Panc1 (cell line): ENCODE results near the gene ABCB8. TPM values are rescaled to one million over a fixed set of nuclear protein-coding genes. Genes with fewer than 3 reads are reported as not detected.

ENCODE experiments used
- ATAC-seq: fragments of 200-7000 bp; cut with Tn5 transposase; 2 replicates; pipeline ENCODE4 v1.9.1; 2020; ENCODE audit warnings: mild to moderate bottlenecking, moderate library complexity
- BruUV-seq: library from RNA; stranded (reverse); fragments of 400-500 nt; replicated peaks from 2 replicates; lab custom pipeline; 2021; lab: Mats Ljungman, UMichigan
- CTCF ChIA-PET: fragments of 300-600 bp; sonication (Branson Sonifier 250); formaldehyde crosslinking; loops from one replicate; lab custom pipeline; 2022; ENCODE audit warnings: antibody characterized with exemption; lab: Charles Lee
- POLR2A ChIA-PET: fragments of 300-600 bp; sonication (Branson Sonifier 250); formaldehyde crosslinking; loops from one replicate; lab custom pipeline; 2022; ENCODE audit warnings: antibody characterized with exemption; lab: Charles Lee
- DNase-seq: peaks from one replicate; pipeline ENCODE4 v3.0.0-alpha.2; 2010; ENCODE audit warnings: low read depth, low spot score
- H3K27ac ChIP-seq: 2 replicates; pipeline ENCODE4 v1.5.1; 2011; ENCODE audit warnings: mild to moderate bottlenecking, low read length, inconsistent platforms
- H3K27me3 ChIP-seq: fragments of 200-500 bp; sonication (Bioruptor generic); 2 replicates; pipeline ENCODE4 v1.6.0; 2014; ENCODE audit warnings: low read length, inconsistent platforms; ENCODE audit not compliant: control insufficient read depth, insufficient read depth
- H3K36me3 ChIP-seq: fragments of 200-500 bp; sonication (Bioruptor generic); 2 replicates; pipeline ENCODE4 v1.5.1; 2014; ENCODE audit warnings: inconsistent platforms, mild to moderate bottlenecking, low read length, moderate library complexity; ENCODE audit not compliant: control insufficient read depth, insufficient read depth
- H3K4me1 ChIP-seq: 2 replicates; pipeline ENCODE4 v1.5.1; 2011; ENCODE audit warnings: inconsistent platforms, mild to moderate bottlenecking, low read length, moderate library complexity; ENCODE audit not compliant: control insufficient read depth, insufficient read depth
- H3K4me3 ChIP-seq, 2 experiments: 2 replicates each; pipeline ENCODE4 v1.5.1; 2011 to 2012; ENCODE audit warnings: low read depth in 2 of 2, low read length in 2 of 2, mild to moderate bottlenecking in 2 of 2, inconsistent platforms in 1 of 2, moderate library complexity in 1 of 2
- H3K9me3 ChIP-seq: fragments of 200-500 bp; sonication (Bioruptor generic); 2 replicates; pipeline ENCODE4 v1.5.1; 2014; ENCODE audit warnings: low read depth, mild to moderate bottlenecking, inconsistent platforms, low read length, moderate library complexity; ENCODE audit not compliant: control insufficient read depth, insufficient read depth
- CTCF ChIP-seq: fragments of 450-650 bp; IDR thresholded peaks from 2 replicates; pipeline ENCODE4 v1.5.1; 2017; ENCODE audit warnings: mild to moderate bottlenecking
- POLR2AphosphoS5 ChIP-seq: IDR thresholded peaks from 2 replicates; pipeline ENCODE4 v1.6.1; 2012; ENCODE audit warnings: mild to moderate bottlenecking, low read depth, low read length, moderate library complexity
- REST ChIP-seq, 2 experiments: IDR thresholded peaks; 2 replicates each; pipeline ENCODE4 v1.6.1; 2011 to 2012; ENCODE audit warnings: low read depth in 2 of 2, control low read depth in 1 of 2, low read length in 1 of 2, mild to moderate bottlenecking in 1 of 2, moderate library complexity in 1 of 2; ENCODE audit not compliant: insufficient read depth in 1 of 2
- SIN3A ChIP-seq: IDR thresholded peaks from 2 replicates; pipeline ENCODE4 v1.6.1; 2012; ENCODE audit warnings: low read depth, mild to moderate bottlenecking, low read length, moderate library complexity, borderline replicate concordance; ENCODE audit not compliant: insufficient read depth
- TCF7L2 ChIP-seq: IDR thresholded peaks from 2 replicates; pipeline ENCODE4 v1.6.1; 2011; ENCODE audit warnings: mild to moderate bottlenecking, low read depth, low read length, inconsistent platforms
- in situ Hi-C: cut with HindIII; loops from 2 replicates; pipeline ENCODE4 v1.10.0; 2016; ENCODE audit warnings: low sequenced_read_pairs, low pct_unique_long_range_greater_than_20kb
- intact Hi-C: fragments of 100-400 bp; cut with micrococcal nuclease; formaldehyde crosslinking; loops from one replicate; pipeline ENCODE4 v1.10.0; 2022; ENCODE audit not compliant: unreplicated experiment
- total RNA-seq: library from RNA; stranded (reverse); gene quantifications from one replicate; pipeline ENCODE4 v1.2.1, GENCODE V29; 2021; ENCODE audit not compliant: unreplicated experiment

Gene ABCB8
- total RNA-seq, 1 experiment from 2014 or later, result 49.8 TPM

GRCh38 chr7:151017370-151017952 lies 10.8 kb upstream of the ABCB8 start:
- H3K9me3 ChIP-seq, result no peaks in the 10 kb centered on the region
- intact Hi-C loops (loop anchor here (5.0 kb wide), 1 partner anchor 55 kb away; no protein-coding TSS in a partner anchor), in situ Hi-C loops (no loop called here)
- TF ChIP-seq SIN3A (no peak), REST (IDR thresholded peaks at IDR 0.05; ENCODE audit: insufficient read depth in 1 of 2, low read depth in 2 of 2, low read length in 1 of 2) (no peak), TCF7L2 (no peak), CTCF (no peak), POLR2AphosphoS5 (no peak)
- no peak overlapping the region for H3K27ac ChIP-seq
- H3K4me1 ChIP-seq, result peaks cover 8% of the 10 kb centered on the region; the same call in 1 of the 2 replicates
- no peaks in the 10 kb centered on the region for H3K36me3 ChIP-seq
- peak overlapping the region; percentile 7 to 52; a peak in 3 of 4 replicates for H3K4me3 ChIP-seq
- no TSS peak for BruUV-seq
- DNase-seq, result no peak
- H3K27me3 ChIP-seq, result no peaks in the 10 kb centered on the region
- ChIA-PET POLR2A (no interaction called here), CTCF (interaction anchor here (0.5 to 2.6 kb wide), 3 partner anchors 7 to 91 kb away, joined by 4 to 12 read pairs (median 11); no protein-coding TSS in a partner anchor)
- ATAC-seq, result peak; percentile 35; the same call in 1 of the 2 replicates

- Histone ChIP-seq H3K27ac (no peak overlapping the region), H3K9me3 (no peaks in the 10 kb centered on the region), H3K4me1 (peaks cover 8% of the 10 kb centered on the region; the same call in 1 of the 2 replicates), H3K36me3 (no peaks in the 10 kb centered on the region), H3K27me3 (no peaks in the 10 kb centered on the region), H3K4me3 (peak overlapping the region; percentile 7 to 52; a peak in 3 of 4 replicates)
- DNase-seq, result no peak
- ChIA-PET POLR2A (no interaction called here), CTCF (interaction anchor here (0.5 to 2.6 kb wide), 7 partner anchors 8 to 91 kb away, joined by 3 to 12 read pairs (median 4); partner anchors contain the start of gene ABCB8)
- intact Hi-C loops (loop anchor here (5.0 kb wide), 1 partner anchor 56 kb away; no protein-coding TSS in a partner anchor), in situ Hi-C loops (no loop called here)
- ATAC-seq, result peak; percentile 88
- no TSS peak for BruUV-seq
- TF ChIP-seq REST (IDR thresholded peaks at IDR 0.05; ENCODE audit: insufficient read depth in 1 of 2, low read depth in 2 of 2, low read length in 1 of 2), result 0 out of 4 replicates have a peak, but pooled peaks of 1 of the 2 experiments have one; percentile 14
- TF ChIP-seq CTCF, result peak; percentile 99
- TF ChIP-seq TCF7L2, result no peak
These were observed 10.3 kb upstream of the ABCB8 start for GRCh38 chr7:151017953-151018420.
